Cardiac fibroblast (primary cell): ENCODE results near the gene PHETA2.

Experiments
- DNase-seq, 2 donors: peaks; one replicate each; pipeline versions ENCODE4 v3.0.0 to v3.0.0-alpha.2; 2010; ENCODE audit warnings: low read depth in 2 of 2
- H3K4me3 ChIP-seq, 2 donors: replicated peaks in 1 of 2; 1 replicate in 1 of 2; 2 replicates in 1 of 2; pipeline ENCODE4 v1.5.1; 2011; ENCODE audit warnings: low read depth in 2 of 2, low read length in 2 of 2, mild to moderate bottlenecking in 2 of 2, moderate library complexity in 1 of 2
- CTCF ChIP-seq: IDR thresholded peaks from one replicate; pipeline ENCODE4 v1.5.1; 2011; ENCODE audit warnings: low read depth, mild to moderate bottlenecking, low read length, inconsistent platforms

The PHETA2 gene

GRCh38 chr22:42041784-42042183 lies 32.3 kb upstream of the PHETA2 start:
- no peak for TF ChIP-seq CTCF
- no peak for DNase-seq
- H3K4me3 ChIP-seq, result no peak overlapping the region

GRCh38 chr22:42050641-42051180 lies 23.3 kb upstream of the PHETA2 start:
- DNase-seq, result no peak
- no peak overlapping the region for H3K4me3 ChIP-seq
- no peak for TF ChIP-seq CTCF

GRCh38 chr22:42052765-42053164 lies 21.3 kb upstream of the PHETA2 start:
- no peak for TF ChIP-seq CTCF
- no peak for DNase-seq

DNA sequence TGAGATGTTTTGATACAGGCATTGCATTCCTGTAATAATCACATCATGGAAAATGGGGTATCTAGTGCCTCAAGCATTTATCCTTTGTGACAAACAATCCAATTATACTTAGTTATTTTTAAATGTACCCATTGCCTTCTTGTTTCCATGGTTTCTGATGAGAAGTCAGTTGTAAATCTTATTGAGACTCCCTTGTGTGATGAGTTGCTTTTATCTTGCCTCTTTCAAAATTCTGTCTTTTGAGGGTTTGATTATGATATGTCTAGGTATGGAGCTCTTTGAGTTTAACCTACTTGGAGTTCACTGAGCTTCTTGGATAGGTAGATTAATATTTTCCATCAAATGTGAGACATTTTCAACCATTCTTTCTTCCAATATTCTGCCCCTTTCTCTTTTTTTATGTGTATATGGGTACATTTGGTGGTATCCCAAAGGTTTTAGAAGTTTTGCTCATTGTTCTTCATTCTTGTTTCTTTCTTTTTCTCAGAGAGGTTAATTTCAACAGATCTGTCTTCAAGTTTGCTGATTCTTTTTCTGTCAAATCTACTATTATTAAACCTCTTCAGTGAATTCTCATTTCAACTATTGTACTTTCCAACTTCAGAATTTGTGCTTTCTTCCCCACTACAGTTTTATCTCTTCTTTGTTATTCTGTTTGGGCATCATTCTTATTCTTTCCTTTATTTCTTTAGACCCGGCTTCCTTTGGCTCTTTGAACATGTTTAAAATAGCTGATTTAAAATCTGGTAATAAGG lies 17.1 kb upstream of the PHETA2 start:
- TF ChIP-seq CTCF, result no peak
- no peak overlapping the region for H3K4me3 ChIP-seq
- no peak for DNase-seq

More at GRCh38 chr22:42052765-42053164, 21.3 kb upstream of the PHETA2 start:
- no peak overlapping the region for H3K4me3 ChIP-seq

DNA sequence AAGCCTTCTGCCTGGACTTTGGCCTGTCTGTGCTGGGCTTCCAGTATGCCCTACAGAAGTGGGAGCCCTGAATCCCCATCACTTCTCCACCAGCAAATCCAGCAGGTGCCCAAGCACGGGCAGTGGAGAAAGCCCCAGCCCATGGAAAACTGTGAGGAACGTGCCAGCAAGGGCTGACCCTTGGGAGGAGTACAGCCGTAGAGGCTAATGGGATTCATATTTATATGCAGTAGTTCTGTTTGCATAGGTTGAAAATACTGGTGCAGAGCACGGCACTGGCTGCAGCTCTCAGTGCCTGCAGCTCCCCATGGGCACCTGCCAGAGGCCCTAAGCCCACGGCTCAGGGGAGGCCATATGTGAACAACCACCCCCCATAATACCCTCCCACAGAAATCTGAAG lies 13.6 kb upstream of the PHETA2 start:
- H3K4me3 ChIP-seq, result no peak overlapping the region
- DNase-seq, result no peak
- no peak for TF ChIP-seq CTCF

DNA sequence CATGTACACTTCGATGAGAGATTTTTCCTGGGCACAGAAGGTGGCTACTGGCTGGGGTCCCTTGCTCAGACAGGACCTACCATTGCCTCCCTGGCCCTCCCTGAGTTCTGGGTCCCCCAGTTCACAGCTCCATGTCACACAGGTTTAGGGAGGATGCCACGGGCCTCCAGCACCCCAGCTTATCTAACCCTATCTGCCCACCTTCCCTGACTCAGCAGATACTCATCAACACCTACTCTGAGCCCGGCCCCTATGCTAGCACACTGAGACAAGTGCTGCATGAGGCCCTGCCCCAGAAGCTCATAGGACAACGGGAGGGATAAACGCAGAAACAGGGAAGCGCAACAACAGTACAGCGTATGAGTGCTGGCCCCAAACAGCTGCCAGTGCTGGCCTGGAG lies 13.0 kb upstream of the PHETA2 start:
- no peak overlapping the region for H3K4me3 ChIP-seq
- no peak for TF ChIP-seq CTCF
- no peak for DNase-seq
